Measurements from ENCODE around the gene CYP2J2. TPM values are rescaled to one million over a fixed set of nuclear protein-coding genes. Genes with fewer than 3 reads are reported as not detected.
"Not testable (repeated sequence)": the region's sequence is repeated elsewhere in the genome, so short reads cannot be mapped to it uniquely, and the experiment has no call there.

The CYP2J2 gene
- total and polyA plus RNA-seq, 3 experiments from 2014 or later: 0.42 to 1.6 (median 0.70) TPM

GRCh38 chr1:59915516-59915915, 11.1 kb downstream of the CYP2J2 start:
- ChIA-PET POLR2A (no interaction called here), CTCF (no interaction called here)
- no peak overlapping the region for H3K4me3 Mint-ChIP-seq
- H3K27me3 ChIP-seq (ENCODE audit: insufficient read depth, low read length, poor library complexity, severe bottlenecking): no peaks in the 10 kb centered on the region
- no peaks in the 10 kb centered on the region for H3K36me3 ChIP-seq (ENCODE audit: insufficient read depth, low read length)
- peaks cover 0 to 3% (median 0%) of the 10 kb centered on the region in 3 donors for H3K4me1 Mint-ChIP-seq
- peaks cover 0 to 3% (median 0%) of the 10 kb centered on the region in 3 donors for H3K36me3 Mint-ChIP-seq
- no peak overlapping the region for H3K27ac ChIP-seq (ENCODE audit: low read depth, low read length)
- H3K9me3 Mint-ChIP-seq: no peaks in the 10 kb centered on the region
- DNase-seq: no peak
- H3K27ac Mint-ChIP-seq: no peak overlapping the region
- peaks cover 10 to 41% of the 10 kb centered on the region in 2 donors for H3K27me3 Mint-ChIP-seq
- H3K9me3 ChIP-seq (ENCODE audit: low read length): no peaks in the 10 kb centered on the region
- no peaks in the 10 kb centered on the region for H3K4me1 ChIP-seq (ENCODE audit: insufficient read depth, low read length)
- no peak overlapping the region for H3K4me3 ChIP-seq (ENCODE audit: low read length)

GRCh38 chr1:59914791-59915286, 11.7 kb downstream of the CYP2J2 start:
- H3K36me3 Mint-ChIP-seq; H3K27ac ChIP-seq (ENCODE audit: low read depth, low read length); POLR2A ChIA-PET; H3K4me1 Mint-ChIP-seq; CTCF ChIA-PET; DNase-seq; H3K9me3 Mint-ChIP-seq; H3K27ac Mint-ChIP-seq; H3K4me1 ChIP-seq (ENCODE audit: insufficient read depth, low read length); H3K27me3 ChIP-seq (ENCODE audit: insufficient read depth, low read length, poor library complexity, severe bottlenecking); H3K4me3 Mint-ChIP-seq; H3K36me3 ChIP-seq (ENCODE audit: insufficient read depth, low read length); H3K4me3 ChIP-seq (ENCODE audit: low read length); H3K9me3 ChIP-seq (ENCODE audit: low read length): not testable (repeated sequence)
- H3K27me3 Mint-ChIP-seq: peaks cover 5 to 34% of the 10 kb centered on the region in 2 donors

- Mint-ChIP-seq H3K27ac (no peak overlapping the region), H3K36me3 (peaks cover 0 to 3% (median 0%) of the 10 kb centered on the region in 3 donors), H3K4me3 (no peak overlapping the region), H3K27me3 (no peaks in the 10 kb centered on the region), H3K9me3 (no peaks in the 10 kb centered on the region), H3K4me1 (no peaks in the 10 kb centered on the region)
- ChIA-PET POLR2A (no interaction called here), CTCF (no interaction called here)
- H3K36me3 ChIP-seq (ENCODE audit: insufficient read depth, low read length): no peaks in the 10 kb centered on the region
- no peaks in the 10 kb centered on the region for H3K9me3 ChIP-seq (ENCODE audit: low read length)
- H3K27me3 ChIP-seq (ENCODE audit: insufficient read depth, low read length, poor library complexity, severe bottlenecking): no peaks in the 10 kb centered on the region
- H3K4me1 ChIP-seq (ENCODE audit: insufficient read depth, low read length): no peaks in the 10 kb centered on the region
- DNase-seq: no peak
- H3K4me3 ChIP-seq (ENCODE audit: low read length): no peak overlapping the region
- no peak overlapping the region for H3K27ac ChIP-seq (ENCODE audit: low read depth, low read length)
These were observed 17.9 kb downstream of the CYP2J2 start for GRCh38 chr1:59908682-59909081.

GRCh38 chr1:59908084-59908483, 18.5 kb downstream of the CYP2J2 start:
- H3K9me3 ChIP-seq (ENCODE audit: low read length): no peaks in the 10 kb centered on the region
- H3K4me3 ChIP-seq (ENCODE audit: low read length): no peak overlapping the region
- H3K36me3 ChIP-seq (ENCODE audit: insufficient read depth, low read length): no peaks in the 10 kb centered on the region
- peaks cover 0 to 3% of the 10 kb centered on the region in 2 donors for H3K27me3 Mint-ChIP-seq
- no peaks in the 10 kb centered on the region for H3K9me3 Mint-ChIP-seq
- DNase-seq: no peak
- no peaks in the 10 kb centered on the region for H3K27me3 ChIP-seq (ENCODE audit: insufficient read depth, low read length, poor library complexity, severe bottlenecking)
- peaks cover 0 to 3% (median 0%) of the 10 kb centered on the region in 3 donors for H3K4me1 Mint-ChIP-seq
- no peak overlapping the region for H3K4me3 Mint-ChIP-seq
- ChIA-PET POLR2A (no interaction called here), CTCF (no interaction called here)
- no peak overlapping the region for H3K27ac Mint-ChIP-seq
- H3K4me1 ChIP-seq (ENCODE audit: insufficient read depth, low read length): no peaks in the 10 kb centered on the region
- no peak overlapping the region for H3K27ac ChIP-seq (ENCODE audit: low read depth, low read length)
- H3K36me3 Mint-ChIP-seq: peaks cover 0 to 3% (median 0%) of the 10 kb centered on the region in 3 donors

GRCh38 chr1:59906931-59907330, 19.6 kb downstream of the CYP2J2 start:
- POLR2A ChIA-PET: no interaction called here

GRCh38 chr1:59903141-59903754, 23.3 kb downstream of the CYP2J2 start:
- Mint-ChIP-seq H3K4me3 (no peak overlapping the region), H3K4me1 (peaks cover 0 to 4% (median 0%) of the 10 kb centered on the region in 3 donors), H3K36me3 (no peaks in the 10 kb centered on the region), H3K9me3 (no peaks in the 10 kb centered on the region), H3K27ac (no peak overlapping the region), H3K27me3 (peaks cover 1 to 5% of the 10 kb centered on the region in 2 donors)
- H3K4me1 ChIP-seq (ENCODE audit: insufficient read depth, low read length): no peaks in the 10 kb centered on the region
- peak in 1 of 5 donors; percentile 5 for DNase-seq
- POLR2A ChIA-PET: no interaction called here
- CTCF ChIA-PET: interaction anchor here (0.9 kb wide), 1 partner anchor 43 kb away, joined by 3 read pairs; no protein-coding TSS in a partner anchor
- no peaks in the 10 kb centered on the region for H3K36me3 ChIP-seq (ENCODE audit: insufficient read depth, low read length)
- no peak overlapping the region for H3K27ac ChIP-seq (ENCODE audit: low read depth, low read length)
- H3K9me3 ChIP-seq (ENCODE audit: low read length): no peaks in the 10 kb centered on the region
- no peak overlapping the region for H3K4me3 ChIP-seq (ENCODE audit: low read length)
- H3K27me3 ChIP-seq (ENCODE audit: insufficient read depth, low read length, poor library complexity, severe bottlenecking): no peaks in the 10 kb centered on the region

More at GRCh38 chr1:59906931-59907330, 19.6 kb downstream of the CYP2J2 start:
- DNase-seq: no peak
- H3K4me1 ChIP-seq (ENCODE audit: insufficient read depth, low read length): no peaks in the 10 kb centered on the region
- H3K4me3 Mint-ChIP-seq: no peak overlapping the region
- H3K36me3 Mint-ChIP-seq: peaks cover 0 to 3% (median 0%) of the 10 kb centered on the region in 3 donors
- no peaks in the 10 kb centered on the region for H3K27me3 ChIP-seq (ENCODE audit: insufficient read depth, low read length, poor library complexity, severe bottlenecking)
- H3K9me3 Mint-ChIP-seq: no peaks in the 10 kb centered on the region
- no peak overlapping the region for H3K27ac Mint-ChIP-seq
- no peak overlapping the region for H3K4me3 ChIP-seq (ENCODE audit: low read length)
- H3K36me3 ChIP-seq (ENCODE audit: insufficient read depth, low read length): no peaks in the 10 kb centered on the region
- CTCF ChIA-PET: no interaction called here
- peaks cover 0 to 4% (median 0%) of the 10 kb centered on the region in 3 donors for H3K4me1 Mint-ChIP-seq
- no peaks in the 10 kb centered on the region for H3K9me3 ChIP-seq (ENCODE audit: low read length)
- peaks cover 0 to 5% of the 10 kb centered on the region in 2 donors for H3K27me3 Mint-ChIP-seq
- H3K27ac ChIP-seq (ENCODE audit: low read depth, low read length): no peak overlapping the region

- POLR2A ChIA-PET: no interaction called here
- no peak for DNase-seq
- H3K27me3 Mint-ChIP-seq: peaks cover 1 to 5% of the 10 kb centered on the region in 2 donors
- CTCF ChIA-PET: no interaction called here
- no peak overlapping the region for H3K27ac Mint-ChIP-seq
- Histone ChIP-seq H3K4me1 (ENCODE audit: insufficient read depth, low read length) (no peaks in the 10 kb centered on the region), H3K27me3 (ENCODE audit: insufficient read depth, low read length, poor library complexity, severe bottlenecking) (no peaks in the 10 kb centered on the region), H3K4me3 (ENCODE audit: low read length) (no peak overlapping the region), H3K36me3 (ENCODE audit: insufficient read depth, low read length) (no peaks in the 10 kb centered on the region), H3K27ac (ENCODE audit: low read depth, low read length) (no peak overlapping the region), H3K9me3 (ENCODE audit: low read length) (no peaks in the 10 kb centered on the region)
- H3K36me3 Mint-ChIP-seq: no peaks in the 10 kb centered on the region
- no peak overlapping the region for H3K4me3 Mint-ChIP-seq
- H3K9me3 Mint-ChIP-seq: no peaks in the 10 kb centered on the region
- H3K4me1 Mint-ChIP-seq: peaks cover 0 to 4% (median 0%) of the 10 kb centered on the region in 3 donors
These were observed 24.7 kb downstream of the CYP2J2 start for GRCh38 chr1:59901770-59902388.

- CTCF ChIA-PET: no interaction called here
- H3K9me3 ChIP-seq (ENCODE audit: low read length): no peaks in the 10 kb centered on the region
- peaks cover 1 to 5% of the 10 kb centered on the region in 2 donors for H3K27me3 Mint-ChIP-seq
These were observed 25.9 kb downstream of the CYP2J2 start for GRCh38 chr1:59900640-59901039.

More at GRCh38 chr1:59900640-59901039, 25.9 kb downstream of the CYP2J2 start:
- Histone ChIP-seq H3K4me3 (ENCODE audit: low read length) (no peak overlapping the region), H3K4me1 (ENCODE audit: insufficient read depth, low read length) (no peaks in the 10 kb centered on the region), H3K36me3 (ENCODE audit: insufficient read depth, low read length) (no peaks in the 10 kb centered on the region), H3K27ac (ENCODE audit: low read depth, low read length) (no peak overlapping the region), H3K27me3 (ENCODE audit: insufficient read depth, low read length, poor library complexity, severe bottlenecking) (no peaks in the 10 kb centered on the region)
- Mint-ChIP-seq H3K4me3 (no peak overlapping the region), H3K4me1 (peaks cover 0 to 4% (median 0%) of the 10 kb centered on the region in 3 donors), H3K27ac (peak overlapping the region in 1 of 8 donors; percentile 70), H3K9me3 (no peaks in the 10 kb centered on the region), H3K36me3 (no peaks in the 10 kb centered on the region)
- POLR2A ChIA-PET: no interaction called here
- no peak for DNase-seq

Data from CD8-positive, alpha-beta memory T cell (primary cell).